ENCODE measurements around the gene KL. TPM values are rescaled to one million over a fixed set of nuclear protein-coding genes. Genes with fewer than 3 reads are reported as not detected.

Gene KL
- polyA plus RNA-seq, 2 donors: 0.08 to 0.32 TPM

- H3K27ac ChIP-seq (ENCODE audit: low read depth in 2 of 2, low read length in 1 of 2): no peak overlapping the region
- 82 to 88% methylated on average over 2 of the region's 2 CpGs for WGBS, 2 donors
- H3K36me3 ChIP-seq (ENCODE audit: control insufficient read depth in 2 of 2, insufficient read depth in 2 of 2, low read length in 1 of 2): peaks cover 3 to 5% of the 10 kb centered on the region in 2 donors
These were observed 85.6 kb downstream of the KL start for GRCh38 chr13:33101835-33102234.

GRCh38 chr13:33103457-33103856, 87.2 kb downstream of the KL start:
- H3K36me3 ChIP-seq (ENCODE audit: control insufficient read depth in 2 of 2, insufficient read depth in 2 of 2, low read length in 1 of 2): peaks cover 3 to 5% of the 10 kb centered on the region in 2 donors
- 84% methylated on average over 4 of the region's 4 CpGs for WGBS, 2 donors

More at GRCh38 chr13:33101835-33102234, 85.6 kb downstream of the KL start:
- no peaks in the 10 kb centered on the region for H3K9me3 ChIP-seq (ENCODE audit: control insufficient read depth in 2 of 2, insufficient read depth in 1 of 2, low read depth in 1 of 2, low read length in 1 of 2)
- no peaks in the 10 kb centered on the region for H3K4me1 ChIP-seq (ENCODE audit: control insufficient read depth in 2 of 2, insufficient read depth in 2 of 2, low read length in 1 of 2)
- H3K4me3 ChIP-seq (ENCODE audit: low read depth in 1 of 2, low read length in 2 of 2): no peak overlapping the region
- H3K27me3 ChIP-seq (ENCODE audit: control insufficient read depth in 1 of 2, insufficient read depth in 2 of 2, low read length in 2 of 2): no peaks in the 10 kb centered on the region

GRCh38 chr13:33105387-33106005, 89.3 kb downstream of the KL start:
- 63 to 73% methylated on average over 9 of the region's 9 CpGs for WGBS, 2 donors
- Histone ChIP-seq H3K27ac (ENCODE audit: low read depth in 2 of 2, low read length in 1 of 2) (peak overlapping the region; percentile 18 to 42), H3K27me3 (ENCODE audit: control insufficient read depth in 1 of 2, insufficient read depth in 2 of 2, low read length in 2 of 2) (no peaks in the 10 kb centered on the region), H3K4me3 (ENCODE audit: low read depth in 1 of 2, low read length in 2 of 2) (no peak overlapping the region), H3K9me3 (ENCODE audit: control insufficient read depth in 2 of 2, insufficient read depth in 1 of 2, low read depth in 1 of 2, low read length in 1 of 2) (no peaks in the 10 kb centered on the region), H3K4me1 (ENCODE audit: control insufficient read depth in 2 of 2, insufficient read depth in 2 of 2, low read length in 1 of 2) (peaks cover 0 to 5% of the 10 kb centered on the region in 2 donors), H3K36me3 (ENCODE audit: control insufficient read depth in 2 of 2, insufficient read depth in 2 of 2, low read length in 1 of 2) (peaks cover 3 to 10% of the 10 kb centered on the region in 2 donors)

More at GRCh38 chr13:33103457-33103856, 87.2 kb downstream of the KL start:
- no peaks in the 10 kb centered on the region for H3K4me1 ChIP-seq (ENCODE audit: control insufficient read depth in 2 of 2, insufficient read depth in 2 of 2, low read length in 1 of 2)
- H3K27me3 ChIP-seq (ENCODE audit: control insufficient read depth in 1 of 2, insufficient read depth in 2 of 2, low read length in 2 of 2): no peaks in the 10 kb centered on the region
- H3K4me3 ChIP-seq (ENCODE audit: low read depth in 1 of 2, low read length in 2 of 2): no peak overlapping the region
- H3K27ac ChIP-seq (ENCODE audit: low read depth in 2 of 2, low read length in 1 of 2): no peak overlapping the region
- H3K9me3 ChIP-seq (ENCODE audit: control insufficient read depth in 2 of 2, insufficient read depth in 1 of 2, low read depth in 1 of 2, low read length in 1 of 2): no peaks in the 10 kb centered on the region

- no peaks in the 10 kb centered on the region for H3K27me3 ChIP-seq (ENCODE audit: control insufficient read depth in 1 of 2, insufficient read depth in 2 of 2, low read length in 2 of 2)
- WGBS, 2 donors: 70 to 73% methylated on average over 7 of the region's 7 CpGs
- H3K36me3 ChIP-seq (ENCODE audit: control insufficient read depth in 2 of 2, insufficient read depth in 2 of 2, low read length in 1 of 2): peaks cover 3 to 11% of the 10 kb centered on the region in 2 donors
- H3K9me3 ChIP-seq (ENCODE audit: control insufficient read depth in 2 of 2, insufficient read depth in 1 of 2, low read depth in 1 of 2, low read length in 1 of 2): no peaks in the 10 kb centered on the region
- H3K4me1 ChIP-seq (ENCODE audit: control insufficient read depth in 2 of 2, insufficient read depth in 2 of 2, low read length in 1 of 2): peaks cover 3 to 5% of the 10 kb centered on the region in 2 donors
- H3K4me3 ChIP-seq (ENCODE audit: low read depth in 1 of 2, low read length in 2 of 2): no peak overlapping the region
- peak overlapping the region; percentile 15 to 43 for H3K27ac ChIP-seq (ENCODE audit: low read depth in 2 of 2, low read length in 1 of 2)
These were observed 90.6 kb downstream of the KL start for GRCh38 chr13:33106656-33107360.

GRCh38 chr13:33107361-33107760, 91.1 kb downstream of the KL start:
- H3K9me3 ChIP-seq (ENCODE audit: control insufficient read depth in 2 of 2, insufficient read depth in 1 of 2, low read depth in 1 of 2, low read length in 1 of 2): no peaks in the 10 kb centered on the region
- no peak overlapping the region for H3K4me3 ChIP-seq (ENCODE audit: low read depth in 1 of 2, low read length in 2 of 2)
- peaks cover 3 to 11% of the 10 kb centered on the region in 2 donors for H3K36me3 ChIP-seq (ENCODE audit: control insufficient read depth in 2 of 2, insufficient read depth in 2 of 2, low read length in 1 of 2)
- 83 to 87% methylated on average over 2 of the region's 2 CpGs for WGBS, 2 donors
- peaks cover 3 to 5% of the 10 kb centered on the region in 2 donors for H3K4me1 ChIP-seq (ENCODE audit: control insufficient read depth in 2 of 2, insufficient read depth in 2 of 2, low read length in 1 of 2)
- H3K27ac ChIP-seq (ENCODE audit: low read depth in 2 of 2, low read length in 1 of 2): peak overlapping the region in 1 of 2 donors; percentile 15
- no peaks in the 10 kb centered on the region for H3K27me3 ChIP-seq (ENCODE audit: control insufficient read depth in 1 of 2, insufficient read depth in 2 of 2, low read length in 2 of 2)

GRCh38 chr13:33108620-33109019, 92.4 kb downstream of the KL start:
- 71 to 86% methylated on average over 5 of the region's 5 CpGs for WGBS, 2 donors
- H3K36me3 ChIP-seq (ENCODE audit: control insufficient read depth in 2 of 2, insufficient read depth in 2 of 2, low read length in 1 of 2): peaks cover 3 to 13% of the 10 kb centered on the region in 2 donors
- no peaks in the 10 kb centered on the region for H3K9me3 ChIP-seq (ENCODE audit: control insufficient read depth in 2 of 2, insufficient read depth in 1 of 2, low read depth in 1 of 2, low read length in 1 of 2)
- peaks cover 3 to 7% of the 10 kb centered on the region in 2 donors for H3K4me1 ChIP-seq (ENCODE audit: control insufficient read depth in 2 of 2, insufficient read depth in 2 of 2, low read length in 1 of 2)
- no peak overlapping the region for H3K4me3 ChIP-seq (ENCODE audit: low read depth in 1 of 2, low read length in 2 of 2)
- peak overlapping the region; percentile 17 to 53 for H3K27ac ChIP-seq (ENCODE audit: low read depth in 2 of 2, low read length in 1 of 2)
- H3K27me3 ChIP-seq (ENCODE audit: control insufficient read depth in 1 of 2, insufficient read depth in 2 of 2, low read length in 2 of 2): no peaks in the 10 kb centered on the region

- Histone ChIP-seq H3K4me1 (ENCODE audit: control insufficient read depth in 2 of 2, insufficient read depth in 2 of 2, low read length in 1 of 2) (peaks cover 5 to 7% of the 10 kb centered on the region in 2 donors), H3K9me3 (ENCODE audit: control insufficient read depth in 2 of 2, insufficient read depth in 1 of 2, low read depth in 1 of 2, low read length in 1 of 2) (no peaks in the 10 kb centered on the region), H3K36me3 (ENCODE audit: control insufficient read depth in 2 of 2, insufficient read depth in 2 of 2, low read length in 1 of 2) (peaks cover 3 to 13% of the 10 kb centered on the region in 2 donors), H3K27ac (ENCODE audit: low read depth in 2 of 2, low read length in 1 of 2) (peak overlapping the region; percentile 3 to 22), H3K4me3 (ENCODE audit: low read depth in 1 of 2, low read length in 2 of 2) (no peak overlapping the region), H3K27me3 (ENCODE audit: control insufficient read depth in 1 of 2, insufficient read depth in 2 of 2, low read length in 2 of 2) (no peaks in the 10 kb centered on the region)
- WGBS, 2 donors: 50 to 56% methylated on average over 2 of the region's 2 CpGs
These were observed 93.1 kb downstream of the KL start for GRCh38 chr13:33109271-33109697.

- Histone ChIP-seq H3K4me1 (ENCODE audit: control insufficient read depth in 2 of 2, insufficient read depth in 2 of 2, low read length in 1 of 2) (peaks cover 5 to 7% of the 10 kb centered on the region in 2 donors), H3K27me3 (ENCODE audit: control insufficient read depth in 1 of 2, insufficient read depth in 2 of 2, low read length in 2 of 2) (no peaks in the 10 kb centered on the region), H3K4me3 (ENCODE audit: low read depth in 1 of 2, low read length in 2 of 2) (no peak overlapping the region), H3K27ac (ENCODE audit: low read depth in 2 of 2, low read length in 1 of 2) (peak overlapping the region; percentile 22 to 67), H3K36me3 (ENCODE audit: control insufficient read depth in 2 of 2, insufficient read depth in 2 of 2, low read length in 1 of 2) (peaks cover 3 to 13% of the 10 kb centered on the region in 2 donors), H3K9me3 (ENCODE audit: control insufficient read depth in 2 of 2, insufficient read depth in 1 of 2, low read depth in 1 of 2, low read length in 1 of 2) (no peaks in the 10 kb centered on the region)
- WGBS, 2 donors: 85 to 86% methylated on average over 10 of the region's 10 CpGs
These were observed 93.6 kb downstream of the KL start for GRCh38 chr13:33109801-33110200.

GRCh38 chr13:33110386-33110712, 94.1 kb downstream of the KL start:
- Histone ChIP-seq H3K4me1 (ENCODE audit: control insufficient read depth in 2 of 2, insufficient read depth in 2 of 2, low read length in 1 of 2) (peaks cover 5 to 7% of the 10 kb centered on the region in 2 donors), H3K4me3 (ENCODE audit: low read depth in 1 of 2, low read length in 2 of 2) (no peak overlapping the region), H3K27me3 (ENCODE audit: control insufficient read depth in 1 of 2, insufficient read depth in 2 of 2, low read length in 2 of 2) (no peaks in the 10 kb centered on the region), H3K27ac (ENCODE audit: low read depth in 2 of 2, low read length in 1 of 2) (peak overlapping the region; percentile 47 to 78), H3K9me3 (ENCODE audit: control insufficient read depth in 2 of 2, insufficient read depth in 1 of 2, low read depth in 1 of 2, low read length in 1 of 2) (no peaks in the 10 kb centered on the region), H3K36me3 (ENCODE audit: control insufficient read depth in 2 of 2, insufficient read depth in 2 of 2, low read length in 1 of 2) (peaks cover 5 to 13% of the 10 kb centered on the region in 2 donors)
- WGBS, 2 donors: 77 to 80% methylated on average over 5 of the region's 5 CpGs

All from esophagus (tissue), 2 donors.